DND-41 (cell line): ENCODE results near the gene AP1B1.

ENCODE experiments used
- ATAC-seq: fragments of 200-7000 bp; cut with Tn5 transposase; 3 replicates; pipeline ENCODE4 v1.9.1; 2021; ENCODE audit warnings: low read depth; ENCODE audit not compliant: insufficient read depth
- DNase-seq: peaks from one replicate; pipeline ENCODE4 v3.0.0-alpha.2; 2020
- H2AFZ ChIP-seq: 2 replicates; pipeline ENCODE4 v1.6.0; 2012; ENCODE audit warnings: low read depth, low read length
- H3K27ac ChIP-seq: 2 replicates; pipeline ENCODE4 v1.5.1; 2012; ENCODE audit warnings: low read length, inconsistent platforms
- H3K27me3 ChIP-seq: fragments of 200-600 bp; sonication (generic); 2 replicates; pipeline ENCODE4 v1.6.0; 2012; ENCODE audit warnings: low read length, mild to moderate bottlenecking, inconsistent platforms; ENCODE audit not compliant: insufficient read depth, poor library complexity
- H3K36me3 ChIP-seq: 2 replicates; pipeline ENCODE4 v1.5.1; 2012; ENCODE audit warnings: low read length, inconsistent platforms; ENCODE audit not compliant: insufficient read depth
- H3K4me1 ChIP-seq: 2 replicates; pipeline ENCODE4 v1.5.1; 2012; ENCODE audit warnings: mild to moderate bottlenecking, low read length; ENCODE audit not compliant: insufficient read depth
- H3K4me2 ChIP-seq: 2 replicates; pipeline ENCODE4 v1.6.0; 2012; ENCODE audit warnings: mild to moderate bottlenecking, moderate library complexity, low read length, inconsistent platforms; ENCODE audit not compliant: insufficient read depth
- H3K4me3 ChIP-seq, 2 experiments: fragments of 200-600 bp in 1 of 2; shearing (Covaris generic) in 1 of 2; 2 replicates each; pipeline ENCODE4 v1.5.1; 2012 to 2016; ENCODE audit warnings: inconsistent platforms in 2 of 2, low read length in 2 of 2, mild to moderate bottlenecking in 2 of 2, low read depth in 1 of 2, moderate library complexity in 1 of 2
- H3K79me2 ChIP-seq: 2 replicates; pipeline ENCODE4 v1.6.0; 2012; ENCODE audit warnings: low read length, inconsistent platforms; ENCODE audit not compliant: insufficient read depth
- H3K9ac ChIP-seq: 2 replicates; pipeline ENCODE4 v1.6.0; 2012; ENCODE audit warnings: low read depth, mild to moderate bottlenecking, inconsistent platforms, low read length, moderate library complexity
- H3K9me3 ChIP-seq: 2 replicates; pipeline ENCODE4 v1.5.1; 2012; ENCODE audit warnings: low read length, moderate library complexity, mild to moderate bottlenecking, inconsistent platforms; ENCODE audit not compliant: insufficient read depth, severe bottlenecking
- H4K20me1 ChIP-seq: 2 replicates; pipeline ENCODE4 v1.6.0; 2012; ENCODE audit warnings: low read length; ENCODE audit not compliant: insufficient read depth
- EZH2 ChIP-seq: IDR thresholded peaks from 3 replicates; pipeline ENCODE4 v1.6.1; 2012; ENCODE audit warnings: borderline replicate concordance, low read depth, mild to moderate bottlenecking, moderate library complexity, low read length, inconsistent platforms; ENCODE audit not compliant: severe bottlenecking
- TF ChIP-seq, protein P1 (sequence below): IDR thresholded peaks from 2 replicates; pipeline ENCODE4 v1.5.1; 2012; ENCODE audit warnings: borderline replicate concordance, low read length, moderate library complexity, mild to moderate bottlenecking; ENCODE audit not compliant: poor library complexity, severe bottlenecking; ENCODE audit errors: extremely low read depth

The AP1B1 gene

DNA sequence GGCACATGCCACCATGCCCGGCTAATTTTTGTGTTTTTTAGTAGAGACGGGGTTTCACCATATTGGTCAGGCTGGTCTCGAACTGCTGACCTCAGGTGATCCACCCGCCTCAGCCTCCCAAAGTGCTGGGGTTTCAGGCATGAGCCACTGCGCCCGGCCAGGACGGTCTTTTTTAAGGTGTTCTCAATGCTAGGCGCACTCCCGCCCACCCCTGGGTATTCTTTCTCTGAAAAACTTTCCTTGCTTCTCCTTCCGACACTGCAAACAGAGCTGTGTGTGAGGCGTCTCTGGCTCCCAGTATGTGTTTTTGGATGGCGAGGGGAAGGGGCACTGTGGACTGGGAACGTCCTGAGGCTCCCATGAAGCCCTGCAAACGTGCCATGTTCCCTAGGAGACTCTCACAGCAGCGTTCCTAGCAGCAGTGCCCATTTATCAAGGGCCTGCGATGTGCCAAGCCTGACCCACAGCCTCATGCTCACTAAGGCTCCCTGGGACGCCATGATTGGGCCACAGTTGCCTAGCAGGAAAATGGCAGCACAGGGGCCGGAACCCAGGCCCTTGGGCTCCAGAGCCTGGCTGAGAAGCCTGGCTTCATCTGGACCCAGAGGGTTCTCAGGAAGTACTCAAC is 70.4 kb downstream of the AP1B1 start:
- Histone ChIP-seq H3K9me3 (no peaks in the 10 kb centered on the region), H3K79me2 (no peaks in the 10 kb centered on the region), H3K9ac (no peak overlapping the region), H2AFZ (no peak overlapping the region), H3K27me3 (peaks cover 9% of the 10 kb centered on the region), H4K20me1 (peaks cover 5% of the 10 kb centered on the region; the same call in 1 of the 2 replicates), H3K4me1 (peaks cover 11% of the 10 kb centered on the region; the same call in 1 of the 2 replicates), H3K27ac (no peak overlapping the region), H3K36me3 (no peaks in the 10 kb centered on the region), H3K4me2 (no peak overlapping the region), H3K4me3 (no peak overlapping the region)
- DNase-seq: no peak
- TF ChIP-seq, protein P1, sequence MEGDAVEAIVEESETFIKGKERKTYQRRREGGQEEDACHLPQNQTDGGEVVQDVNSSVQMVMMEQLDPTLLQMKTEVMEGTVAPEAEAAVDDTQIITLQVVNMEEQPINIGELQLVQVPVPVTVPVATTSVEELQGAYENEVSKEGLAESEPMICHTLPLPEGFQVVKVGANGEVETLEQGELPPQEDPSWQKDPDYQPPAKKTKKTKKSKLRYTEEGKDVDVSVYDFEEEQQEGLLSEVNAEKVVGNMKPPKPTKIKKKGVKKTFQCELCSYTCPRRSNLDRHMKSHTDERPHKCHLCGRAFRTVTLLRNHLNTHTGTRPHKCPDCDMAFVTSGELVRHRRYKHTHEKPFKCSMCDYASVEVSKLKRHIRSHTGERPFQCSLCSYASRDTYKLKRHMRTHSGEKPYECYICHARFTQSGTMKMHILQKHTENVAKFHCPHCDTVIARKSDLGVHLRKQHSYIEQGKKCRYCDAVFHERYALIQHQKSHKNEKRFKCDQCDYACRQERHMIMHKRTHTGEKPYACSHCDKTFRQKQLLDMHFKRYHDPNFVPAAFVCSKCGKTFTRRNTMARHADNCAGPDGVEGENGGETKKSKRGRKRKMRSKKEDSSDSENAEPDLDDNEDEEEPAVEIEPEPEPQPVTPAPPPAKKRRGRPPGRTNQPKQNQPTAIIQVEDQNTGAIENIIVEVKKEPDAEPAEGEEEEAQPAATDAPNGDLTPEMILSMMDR: no peak
- TF ChIP-seq EZH2: no peak
- no peak for ATAC-seq

DNA sequence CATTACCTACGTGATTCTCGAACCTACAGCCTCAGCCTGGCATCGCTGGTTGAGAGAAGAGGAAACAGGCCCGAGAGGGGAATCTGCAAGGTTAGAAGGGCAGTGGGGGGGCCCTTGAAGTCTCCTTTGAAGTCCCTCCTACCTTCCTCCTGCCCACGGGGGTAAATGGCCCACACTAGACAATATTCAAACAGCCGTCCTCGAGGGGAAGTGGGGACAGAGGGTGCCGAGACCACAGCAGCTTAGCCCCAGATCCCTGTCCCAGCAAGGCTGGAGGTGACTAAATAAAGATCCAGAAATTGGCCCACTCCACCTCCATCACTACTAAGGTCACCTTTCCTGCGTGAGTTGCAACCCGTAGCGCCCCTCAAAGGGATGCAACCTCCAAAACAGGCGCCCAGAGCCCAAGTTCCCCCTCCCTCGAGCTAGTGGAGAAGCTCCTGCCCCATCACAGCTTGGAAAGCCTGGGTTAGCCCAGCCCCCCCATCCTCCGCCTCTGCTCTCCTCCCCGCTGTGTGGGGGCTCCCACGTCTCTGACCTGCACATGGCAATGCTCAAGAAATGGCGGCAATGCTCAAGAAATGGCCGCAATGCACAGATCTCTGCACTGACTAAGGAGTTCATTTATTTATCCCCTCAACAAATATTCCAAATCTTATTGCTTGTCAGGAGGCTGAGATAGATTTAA is 72.1 kb downstream of the AP1B1 start:
- ATAC-seq (no peak), DNase-seq (no peak)
- H3K27ac ChIP-seq: no peak overlapping the region
- no peaks in the 10 kb centered on the region for H3K79me2 ChIP-seq
- peaks cover 9% of the 10 kb centered on the region for H3K27me3 ChIP-seq
- H3K4me3 ChIP-seq: no peak overlapping the region
- H3K4me1 ChIP-seq: peaks cover 11% of the 10 kb centered on the region; the same call in 1 of the 2 replicates
- H3K9me3 ChIP-seq: no peaks in the 10 kb centered on the region
- no peak overlapping the region for H3K9ac ChIP-seq
- no peak overlapping the region for H3K4me2 ChIP-seq
- peaks cover 5% of the 10 kb centered on the region; the same call in 1 of the 2 replicates for H4K20me1 ChIP-seq
- H2AFZ ChIP-seq: no peak overlapping the region
- no peak for TF ChIP-seq EZH2
- TF ChIP-seq, protein P1: no peak
- no peaks in the 10 kb centered on the region for H3K36me3 ChIP-seq

- peak within 1 kb of the TSS in 1 of 2 experiments; percentile 36; a peak in 2 of 4 replicates for H3K4me3 ChIP-seq
- H4K20me1 ChIP-seq: peaks cover 5% of the 10 kb centered on the region; the same call in 1 of the 2 replicates
- H3K27me3 ChIP-seq: peaks cover 9% of the 10 kb centered on the region
- peak; percentile 55 for ATAC-seq
- H3K9me3 ChIP-seq: no peaks in the 10 kb centered on the region
- peaks cover 11% of the 10 kb centered on the region; the same call in 1 of the 2 replicates for H3K4me1 ChIP-seq
- H3K79me2 ChIP-seq: no peaks in the 10 kb centered on the region
- H3K9ac ChIP-seq: no peak within 1 kb of the TSS; the same call in 1 of the 2 replicates
- H3K4me2 ChIP-seq: peak within 1 kb of the TSS; percentile 54
- no peak within 1 kb of the TSS for H2AFZ ChIP-seq
- peak; percentile 32 for DNase-seq
- TF ChIP-seq EZH2: no peak
- TF ChIP-seq, protein P1: no peak
- no peak within 1 kb of the TSS for H3K27ac ChIP-seq
- no peaks in the 10 kb centered on the region for H3K36me3 ChIP-seq
Measured at GRCh38 chr22:29315286-29316140, 72.9 kb downstream of the AP1B1 start, which contains the start of gene RASL10A. Gene RASL10A, minus strand, starts transcription at chr22:29315697. Its CDS starts 451 bp downstream, at chr22:29315246.
